C4-2B (cell line): ENCODE results near the gene ATP13A1.

Source experiments
- ZFX ChIP-seq: fragments of 450-650 bp; IDR thresholded peaks from 2 replicates; pipeline ENCODE4 v1.6.1; 2017
- TF ChIP-seq, protein P1 (sequence below): fragments of 450-650 bp; conservative IDR thresholded peaks from 2 replicates; pipeline ENCODE4 v1.5.1; 2017; ENCODE audit warnings: mild to moderate bottlenecking

DNA sequence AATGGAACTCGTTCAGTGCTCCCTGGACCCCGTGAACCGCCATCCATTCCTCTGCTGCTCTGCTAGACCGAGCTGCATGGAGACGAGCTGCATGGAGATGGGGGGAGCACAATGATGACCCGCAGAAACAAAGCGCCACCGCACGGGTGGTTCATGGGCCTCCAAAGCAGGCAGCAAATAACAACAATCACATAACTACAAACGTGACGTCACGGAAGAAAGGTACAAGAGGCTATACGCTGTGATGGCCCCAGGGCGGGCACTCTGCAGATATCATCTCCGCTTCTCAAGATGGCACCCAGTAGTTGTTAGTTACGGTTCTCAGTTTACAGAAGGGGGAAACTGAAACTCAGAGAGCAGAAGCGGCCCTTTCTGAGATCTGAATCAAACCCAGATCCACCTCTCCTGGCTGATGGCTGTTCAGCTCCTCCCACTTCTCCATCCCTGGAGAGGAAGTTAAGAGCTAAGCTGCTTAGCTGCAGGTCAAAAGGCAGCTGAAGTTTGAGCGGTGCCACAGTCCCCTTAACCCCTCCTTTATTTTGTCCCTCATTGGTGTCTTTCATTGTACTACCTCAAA, 1.7 kb downstream of the ATP13A1 start:
- TF ChIP-seq, protein P1, sequence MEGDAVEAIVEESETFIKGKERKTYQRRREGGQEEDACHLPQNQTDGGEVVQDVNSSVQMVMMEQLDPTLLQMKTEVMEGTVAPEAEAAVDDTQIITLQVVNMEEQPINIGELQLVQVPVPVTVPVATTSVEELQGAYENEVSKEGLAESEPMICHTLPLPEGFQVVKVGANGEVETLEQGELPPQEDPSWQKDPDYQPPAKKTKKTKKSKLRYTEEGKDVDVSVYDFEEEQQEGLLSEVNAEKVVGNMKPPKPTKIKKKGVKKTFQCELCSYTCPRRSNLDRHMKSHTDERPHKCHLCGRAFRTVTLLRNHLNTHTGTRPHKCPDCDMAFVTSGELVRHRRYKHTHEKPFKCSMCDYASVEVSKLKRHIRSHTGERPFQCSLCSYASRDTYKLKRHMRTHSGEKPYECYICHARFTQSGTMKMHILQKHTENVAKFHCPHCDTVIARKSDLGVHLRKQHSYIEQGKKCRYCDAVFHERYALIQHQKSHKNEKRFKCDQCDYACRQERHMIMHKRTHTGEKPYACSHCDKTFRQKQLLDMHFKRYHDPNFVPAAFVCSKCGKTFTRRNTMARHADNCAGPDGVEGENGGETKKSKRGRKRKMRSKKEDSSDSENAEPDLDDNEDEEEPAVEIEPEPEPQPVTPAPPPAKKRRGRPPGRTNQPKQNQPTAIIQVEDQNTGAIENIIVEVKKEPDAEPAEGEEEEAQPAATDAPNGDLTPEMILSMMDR, result no peak
- TF ChIP-seq ZFX, result no peak
